HG03432 (cell line): ENCODE data around the gene IL22RA1.

Source experiments
- ATAC-seq: cut with Tn5 transposase; IDR thresholded peaks from one replicate; pipeline ENCODE4 v1.9.1; 2021; ENCODE audit warnings: mild to moderate bottlenecking, moderate library complexity; ENCODE audit not compliant: unreplicated experiment

IL22RA1 gene

DNA sequence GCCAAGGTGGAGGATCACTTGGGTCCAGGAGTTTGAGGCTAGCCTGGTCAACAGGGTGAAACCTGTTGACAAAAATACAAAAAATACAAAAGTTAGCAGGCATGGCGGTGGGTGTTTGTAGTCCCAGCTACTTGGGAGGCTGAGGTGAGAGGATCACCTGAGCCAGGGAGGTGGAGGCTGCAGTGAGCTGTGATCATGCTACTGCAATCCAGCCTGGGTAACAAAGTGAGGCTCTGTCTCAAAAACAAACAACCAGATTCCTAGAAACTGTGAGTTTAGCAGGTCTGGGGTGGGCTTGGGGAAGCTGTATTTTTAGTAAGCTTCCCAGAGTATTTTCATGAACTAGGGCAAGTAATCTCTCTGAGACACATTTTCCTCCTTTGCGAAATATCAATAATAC is 25.8 kb downstream of the IL22RA1 start:
- ATAC-seq, result no peak

GRCh38 chr1:24114753-24115152 is 28.2 kb downstream of the IL22RA1 start:
- no peak for ATAC-seq

DNA sequence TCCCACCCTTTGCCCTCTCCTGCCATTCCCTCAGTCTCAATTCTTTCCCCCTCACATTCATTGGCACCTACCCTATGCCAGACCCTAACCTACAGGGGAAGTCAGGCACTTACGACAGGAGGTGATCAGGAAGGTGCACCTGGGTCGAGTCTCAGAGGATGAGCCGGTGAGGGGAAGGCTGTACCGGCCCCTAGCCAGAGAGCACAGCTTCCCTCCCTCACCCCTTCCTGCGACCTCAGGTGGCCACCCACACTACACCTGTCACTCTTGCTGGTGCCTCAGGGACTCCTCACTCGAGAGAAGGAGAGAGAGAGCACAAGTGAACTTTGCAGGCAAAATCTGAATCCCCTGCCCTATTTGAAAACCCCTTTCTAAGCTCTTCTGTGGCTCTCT is 29.3 kb downstream of the IL22RA1 start:
- ATAC-seq, result no peak

GRCh38 chr1:24111996-24112779 is 30.8 kb downstream of the IL22RA1 start, which contains the start of gene MYOM3:
MYOM3 (minus strand) TSS chr1:24112135; CDS start chr1:24108636, 3,499 bp downstream.
- ATAC-seq, result no peak

DNA sequence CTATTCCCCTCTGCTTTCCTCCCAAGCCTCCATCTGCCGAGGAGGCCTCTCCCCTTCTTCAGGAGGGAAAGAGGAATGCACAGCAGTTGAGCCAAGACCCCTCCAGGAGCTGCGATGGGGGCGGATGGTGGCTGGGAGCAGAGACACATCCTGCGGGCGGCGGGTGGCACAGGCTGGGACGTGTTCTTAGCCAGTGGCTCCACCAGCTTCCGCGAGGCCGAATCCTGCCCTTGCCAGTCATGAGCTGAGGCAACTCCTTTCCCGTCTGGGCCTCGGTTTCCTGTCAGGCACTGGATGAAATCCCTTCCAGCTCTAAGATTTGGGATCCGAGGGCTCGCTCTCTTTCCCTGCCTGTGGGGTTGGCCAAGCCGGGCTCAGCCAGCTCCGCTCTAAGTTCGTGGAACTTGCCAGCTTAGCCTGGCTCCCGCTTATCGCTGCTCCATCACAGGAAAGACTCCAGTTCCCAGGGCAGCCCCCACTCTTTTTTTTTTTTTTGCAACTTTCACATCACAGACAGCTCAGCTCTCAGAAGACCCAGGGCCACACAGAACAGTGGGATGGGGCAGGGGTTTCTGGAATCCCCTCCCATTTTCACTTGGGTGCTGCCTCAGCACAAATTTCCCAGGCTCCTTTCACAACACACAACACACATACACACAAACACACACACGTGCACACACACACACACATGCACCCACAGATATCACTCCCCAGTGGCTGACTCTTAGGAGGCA is 31.5 kb downstream of the IL22RA1 start:
- ATAC-seq, result no peak

GRCh38 chr1:24110642-24111261 is 32.2 kb downstream of the IL22RA1 start:
- no peak for ATAC-seq

- ATAC-seq, result no peak
These were observed 33.1 kb downstream of the IL22RA1 start for GRCh38 chr1:24109686-24110475.

DNA sequence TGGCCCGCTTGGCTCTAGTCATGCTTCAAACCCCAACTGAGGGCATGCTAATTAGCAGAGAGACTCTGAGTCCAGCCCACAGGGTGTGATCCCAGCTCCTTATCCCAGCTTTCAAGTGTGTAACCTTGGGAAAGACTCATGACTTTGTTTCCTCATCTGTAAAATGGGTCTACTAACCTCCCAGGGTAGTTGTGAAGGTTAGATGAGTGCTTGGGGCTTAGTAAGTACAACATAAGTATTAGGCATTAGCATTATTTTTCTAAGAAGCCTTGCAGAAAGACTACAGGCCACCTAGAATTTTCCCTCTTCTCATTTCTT is 33.8 kb downstream of the IL22RA1 start:
- no peak for ATAC-seq

DNA sequence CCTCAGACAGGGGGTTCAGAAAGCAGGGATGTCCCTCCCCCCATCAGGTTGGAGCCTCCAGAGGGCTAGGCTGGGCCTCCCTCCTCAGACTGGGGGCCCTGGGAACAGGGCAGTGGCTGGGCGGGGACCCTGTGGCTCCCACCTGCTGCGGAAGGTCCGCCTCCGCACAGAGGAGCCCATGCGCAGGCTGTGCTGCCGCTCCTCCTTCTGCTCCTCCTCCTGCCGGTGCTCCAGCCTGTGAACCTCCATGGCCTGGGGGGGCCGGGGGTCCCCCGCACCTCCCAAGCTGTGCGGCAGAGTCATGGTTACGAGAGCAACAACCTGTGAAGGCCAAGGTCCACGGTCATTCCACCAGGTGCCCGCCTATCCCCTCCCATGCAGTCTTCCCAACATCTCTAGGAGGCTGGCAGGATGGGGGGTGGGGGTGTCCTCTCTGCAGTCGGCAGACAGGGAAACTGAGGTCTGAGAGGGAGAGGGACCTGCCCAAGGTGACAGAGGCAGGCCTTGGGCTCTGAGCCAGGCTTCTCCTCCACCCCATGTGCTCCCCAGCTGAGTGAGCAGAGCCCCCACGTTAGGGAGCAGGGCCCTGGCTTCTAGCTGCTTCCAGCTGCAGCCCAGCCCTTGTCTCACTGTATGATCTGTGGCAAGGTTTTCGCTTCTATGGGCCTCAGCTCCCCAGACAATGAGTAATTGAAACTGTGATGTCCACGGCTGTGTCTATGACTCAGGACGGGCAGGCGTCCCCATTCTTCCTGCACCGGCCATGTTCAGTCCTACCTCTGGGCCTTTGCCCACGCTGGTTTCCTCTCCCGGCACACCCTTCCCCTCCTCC is 34.4 kb downstream of the IL22RA1 start:
- no peak for ATAC-seq

GRCh38 chr1:24107462-24108138 is 35.3 kb downstream of the IL22RA1 start:
- ATAC-seq, result no peak

DNA sequence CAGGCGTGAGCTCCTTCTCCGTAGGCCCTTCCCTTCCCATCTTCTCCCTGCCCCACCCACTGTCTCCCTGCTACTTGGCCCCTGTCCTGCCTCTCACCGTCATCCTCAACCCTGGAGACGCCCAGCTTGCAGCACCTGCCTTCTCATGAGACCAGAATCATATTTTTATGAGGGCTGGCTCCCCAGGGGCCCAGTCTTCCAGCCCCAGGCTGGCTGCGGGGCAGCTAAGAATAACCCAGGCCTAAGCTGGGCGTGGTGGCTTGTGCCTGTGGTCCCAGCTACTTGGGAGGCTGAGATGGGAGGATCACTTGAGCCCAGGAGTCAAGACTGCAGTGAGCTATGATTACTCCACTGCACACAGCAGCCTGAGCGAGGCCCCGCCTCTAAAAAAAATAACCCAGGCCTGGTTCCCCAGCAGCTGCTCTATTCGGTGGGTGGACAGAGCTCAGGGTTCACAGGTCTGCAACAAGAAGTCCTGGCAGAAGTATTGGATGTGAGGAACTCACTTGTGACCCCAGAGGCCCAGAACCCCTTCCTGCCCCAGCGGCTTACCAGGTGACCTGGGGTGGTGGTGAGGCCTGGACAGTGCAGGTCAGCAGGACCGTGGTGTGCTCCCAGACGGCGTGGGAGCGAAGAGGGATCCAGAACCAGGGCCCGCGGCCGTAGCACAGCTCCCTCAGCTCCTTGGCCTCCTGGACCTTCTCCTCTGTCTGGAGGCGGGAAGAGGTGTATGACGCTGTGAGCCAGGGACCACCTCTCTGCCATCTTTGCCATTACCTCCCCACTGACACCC is 37.4 kb downstream of the IL22RA1 start:
- no peak for ATAC-seq

DNA sequence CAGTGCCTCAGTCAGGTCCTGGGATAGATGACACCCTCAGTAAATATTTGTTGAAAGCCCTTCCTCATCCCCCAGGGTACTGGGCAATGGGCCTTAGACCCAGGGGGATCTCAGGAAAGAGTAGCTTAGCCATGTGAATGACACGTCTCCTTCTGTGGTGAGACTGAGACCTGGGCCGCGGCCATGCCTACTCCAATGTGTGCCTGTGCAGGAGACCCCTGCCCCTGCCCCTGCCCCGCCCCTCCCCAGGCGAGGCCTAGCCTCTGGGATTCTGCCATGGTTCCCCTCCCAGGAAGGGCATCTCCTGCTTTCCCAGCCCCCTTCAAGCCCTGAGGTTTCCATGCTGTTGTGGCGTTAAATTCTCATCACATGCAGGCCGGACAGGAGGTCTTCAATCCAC is 38.1 kb downstream of the IL22RA1 start:
- no peak for ATAC-seq

GRCh38 chr1:24103879-24104278 is 39.1 kb downstream of the IL22RA1 start:
- no peak for ATAC-seq

- ATAC-seq, result no peak
These were observed 39.5 kb downstream of the IL22RA1 start for GRCh38 chr1:24103408-24103807.

- no peak for ATAC-seq
These were observed 40.0 kb downstream of the IL22RA1 start for GRCh38 chr1:24102961-24103360.

GRCh38 chr1:24101796-24102586 is 40.9 kb downstream of the IL22RA1 start:
- no peak for ATAC-seq

GRCh38 chr1:24100945-24101737 is 41.8 kb downstream of the IL22RA1 start:
- no peak for ATAC-seq
